CD4-positive, alpha-beta T cell treated with Interleukin-1 beta for 1 hour (primary cell): ENCODE measurements around the gene PAQR4.
A peak's percentile ranks its signal among the peaks of the same experiment; 100 is the strongest.
"Not testable (repeated sequence)": the region's sequence is repeated elsewhere in the genome, so short reads cannot be mapped to it uniquely, and the experiment has no call there.

Source experiments
- DNase-seq, 2 donors: peaks; one replicate each; pipeline ENCODE4 v3.0.0-alpha.2; 2020 to 2022

Gene PAQR4

GRCh38 chr16:2968738-2969544, at the start of gene PAQR4:
Gene PAQR4, plus strand, starts transcription at chr16:2969348. Its CDS starts 327 bp downstream, at chr16:2969675.
- DNase-seq: peak; percentile 85

- DNase-seq: peak; percentile 59 to 77
Observed at GRCh38 chr16:2919511-2920255, 49.5 kb upstream of the PAQR4 start.

GRCh38 chr16:2923481-2923880, 45.7 kb upstream of the PAQR4 start:
- no peak for DNase-seq

GRCh38 chr16:2924901-2925755, 44.0 kb upstream of the PAQR4 start:
- no peak for DNase-seq

- no peak for DNase-seq
Observed at GRCh38 chr16:2925951-2926649, 43.0 kb upstream of the PAQR4 start.

GRCh38 chr16:2926650-2926999, 42.5 kb upstream of the PAQR4 start:
- DNase-seq: no peak

- peak; percentile 87 to 91 for DNase-seq
Observed at GRCh38 chr16:2927010-2927646, 42.0 kb upstream of the PAQR4 start.

- not testable (repeated sequence) for DNase-seq
Observed at GRCh38 chr16:2928151-2928550, 41.0 kb upstream of the PAQR4 start.

GRCh38 chr16:2928796-2929195, 40.4 kb upstream of the PAQR4 start:
- no peak for DNase-seq

GRCh38 chr16:2929693-2930092, 39.5 kb upstream of the PAQR4 start:
- no peak for DNase-seq

GRCh38 chr16:2930236-2930635, 38.9 kb upstream of the PAQR4 start:
- no peak for DNase-seq

GRCh38 chr16:2931231-2931914, 37.8 kb upstream of the PAQR4 start:
- not testable (repeated sequence) for DNase-seq

GRCh38 chr16:2933136-2933535, 36.0 kb upstream of the PAQR4 start:
- DNase-seq: no peak

- no peak for DNase-seq
Observed at GRCh38 chr16:2933701-2934100, 35.4 kb upstream of the PAQR4 start.

- DNase-seq: no peak
Observed at GRCh38 chr16:2934450-2934849, 34.7 kb upstream of the PAQR4 start.

GRCh38 chr16:2936436-2937011, 32.6 kb upstream of the PAQR4 start:
- no peak for DNase-seq

GRCh38 chr16:2937170-2937569, 32.0 kb upstream of the PAQR4 start:
- no peak for DNase-seq

- DNase-seq: no peak
Observed at GRCh38 chr16:2938206-2938605, 30.9 kb upstream of the PAQR4 start.

- no peak for DNase-seq
Observed at GRCh38 chr16:2939968-2940367, 29.2 kb upstream of the PAQR4 start.

GRCh38 chr16:2942045-2942444, 27.1 kb upstream of the PAQR4 start:
- DNase-seq: no peak

- DNase-seq: not testable (repeated sequence)
Observed at GRCh38 chr16:2943716-2944115, 25.4 kb upstream of the PAQR4 start.
